NCI-H1105 treated with DMSO at 0.1 percent for 48 hours (cell line): ENCODE results near the gene TMBIM1.

Source experiments
- DNase-seq: peaks from one replicate; lab custom pipeline; 2025; lab: John Stamatoyannopoulos, UW

TMBIM1 gene

DNA sequence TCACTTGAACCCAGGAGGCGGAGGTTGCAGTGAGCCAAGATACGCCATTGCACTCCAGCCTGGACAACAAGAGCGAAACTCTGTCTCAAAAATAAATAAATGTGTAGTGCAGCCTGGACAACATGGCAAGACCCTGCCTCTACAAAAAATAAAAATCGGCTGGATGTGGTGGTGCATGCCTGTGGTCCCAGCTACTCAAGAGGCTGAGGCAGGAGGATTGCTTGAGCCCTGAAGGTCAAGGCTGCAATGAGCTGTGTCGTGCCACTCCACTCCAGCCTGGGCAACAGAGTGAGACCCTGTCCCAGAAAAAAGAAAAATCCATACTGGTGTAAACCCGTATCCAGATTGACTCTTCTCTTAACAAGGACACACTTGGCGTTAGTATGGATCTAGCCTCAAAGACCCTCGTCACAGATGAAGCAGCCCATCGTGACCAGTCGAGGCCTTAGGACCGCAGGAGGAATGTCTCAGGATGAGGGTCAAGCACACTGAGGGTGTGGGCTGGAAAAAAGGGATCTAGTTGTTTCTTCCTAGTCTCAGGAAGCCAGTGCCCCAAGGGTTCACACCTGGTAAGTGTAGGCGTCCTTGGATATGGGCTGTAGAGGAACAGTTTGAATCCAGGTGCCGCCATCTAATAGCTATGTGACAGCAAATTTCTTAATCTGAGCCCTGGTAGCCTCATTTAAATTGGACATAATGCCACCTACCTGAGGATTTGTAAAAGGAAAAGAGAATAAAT lies 35.5 kb downstream of the TMBIM1 start:
- no peak for DNase-seq

DNA sequence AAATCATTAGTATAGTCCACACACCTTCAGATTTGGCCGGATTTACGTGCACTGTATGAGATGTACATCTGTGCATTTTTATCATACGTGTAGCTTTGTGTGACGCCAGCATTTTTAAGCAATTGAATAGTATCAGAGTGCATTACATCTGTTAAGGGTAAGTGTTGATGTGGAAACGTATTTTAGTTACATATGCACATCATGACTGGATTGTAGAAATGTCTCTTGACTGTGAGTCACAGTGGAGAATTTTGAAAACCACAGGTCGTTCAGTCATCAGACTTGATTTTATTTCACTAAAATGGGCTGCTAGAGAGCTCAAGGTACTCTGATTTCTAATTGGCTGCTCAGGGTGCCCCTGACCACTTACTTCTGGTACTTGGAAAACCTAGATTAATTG lies 36.9 kb downstream of the TMBIM1 start:
- DNase-seq: no peak

DNA sequence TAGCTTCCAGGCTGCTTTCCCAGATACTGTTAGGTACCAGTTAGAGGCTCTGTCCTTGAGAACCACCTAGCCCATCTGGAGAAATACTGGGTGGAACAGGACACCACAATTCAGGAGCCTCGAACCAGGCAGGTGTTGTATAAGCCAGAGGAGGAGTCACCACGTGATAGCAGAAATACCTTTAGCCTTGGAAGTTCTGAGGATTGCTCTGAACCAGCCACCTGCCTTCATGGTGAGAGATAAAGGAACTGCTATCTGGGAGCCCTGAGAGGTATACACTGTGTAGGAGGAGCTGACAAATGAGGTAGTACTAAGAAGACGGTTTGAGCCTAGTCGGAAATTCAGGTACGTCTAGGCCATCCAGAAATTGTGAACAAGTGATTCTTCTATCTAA lies 39.1 kb downstream of the TMBIM1 start:
- DNase-seq: no peak

DNA sequence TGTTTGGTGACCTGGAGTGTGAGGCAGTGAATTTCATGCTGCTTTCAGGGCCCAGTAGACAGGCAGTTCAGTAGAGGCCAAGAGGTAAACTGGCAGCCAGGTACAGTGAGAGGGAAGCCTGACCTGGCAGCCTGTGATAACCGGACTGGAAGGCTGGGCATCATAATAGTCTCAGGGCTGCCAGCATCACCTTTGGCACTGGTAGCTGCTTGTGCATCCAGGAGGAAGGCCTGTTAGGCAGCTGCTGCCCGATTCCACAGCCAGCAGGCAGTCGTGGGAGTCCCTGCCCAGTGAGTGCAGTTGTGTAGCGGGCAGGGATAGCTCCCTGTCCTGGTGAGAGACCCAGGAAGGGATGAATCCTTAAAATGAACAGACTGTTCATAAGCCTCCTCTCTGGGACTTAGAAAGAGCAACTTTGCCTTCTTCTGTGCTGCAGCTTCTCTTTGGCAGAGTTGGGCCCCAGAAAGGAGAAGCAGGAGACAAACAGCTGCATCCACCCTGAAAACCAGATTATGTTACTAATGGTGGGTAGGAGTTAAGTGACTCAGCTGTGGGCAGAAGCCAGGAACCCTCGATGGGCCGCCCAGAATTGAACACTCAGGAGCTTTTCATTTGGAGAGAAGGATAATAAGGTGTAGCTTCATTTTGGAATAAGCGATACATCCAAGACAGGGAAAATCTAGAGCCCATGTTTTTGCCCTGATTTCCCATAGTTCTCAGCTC lies 39.6 kb downstream of the TMBIM1 start:
- DNase-seq: no peak

DNA sequence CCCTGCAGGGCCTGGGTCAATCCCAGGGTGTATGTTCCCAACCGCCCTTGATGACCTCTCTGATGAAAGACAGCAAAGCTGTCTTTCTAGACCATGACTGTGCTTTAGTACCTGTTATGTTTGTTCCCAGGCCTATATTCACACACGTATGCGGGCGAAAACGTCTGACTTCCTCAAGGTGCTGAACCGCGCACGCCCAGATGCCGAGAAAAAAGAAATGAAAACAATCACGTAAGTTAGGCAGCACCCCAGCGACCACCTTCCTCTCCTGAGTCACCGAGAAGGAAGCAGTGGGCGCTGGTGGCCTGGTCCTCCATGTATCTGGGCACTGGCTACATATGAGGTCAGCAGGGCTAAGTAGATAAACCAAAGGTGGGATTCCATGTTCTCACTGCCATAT lies 42.6 kb downstream of the TMBIM1 start:
- no peak for DNase-seq

DNA sequence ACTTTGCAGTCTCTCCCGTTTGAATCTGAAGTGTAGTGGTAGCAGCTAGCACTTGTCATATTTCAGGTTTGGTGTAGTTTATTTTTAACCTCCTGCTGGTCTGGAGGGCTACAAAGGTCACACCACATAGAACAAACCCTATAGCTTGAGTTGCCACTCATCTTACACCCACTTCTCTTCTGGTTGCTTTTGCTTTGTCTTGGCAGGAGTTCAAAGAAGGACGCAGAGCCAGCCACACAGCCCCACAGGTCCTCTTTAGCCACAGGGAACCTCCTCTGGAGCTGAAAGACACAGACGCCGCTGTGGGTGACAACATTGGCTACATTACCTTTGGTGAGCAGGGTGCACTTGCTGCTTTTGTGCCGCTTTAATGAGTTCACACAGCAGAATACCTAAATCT lies 47.1 kb downstream of the TMBIM1 start:
- no peak for DNase-seq

DNA sequence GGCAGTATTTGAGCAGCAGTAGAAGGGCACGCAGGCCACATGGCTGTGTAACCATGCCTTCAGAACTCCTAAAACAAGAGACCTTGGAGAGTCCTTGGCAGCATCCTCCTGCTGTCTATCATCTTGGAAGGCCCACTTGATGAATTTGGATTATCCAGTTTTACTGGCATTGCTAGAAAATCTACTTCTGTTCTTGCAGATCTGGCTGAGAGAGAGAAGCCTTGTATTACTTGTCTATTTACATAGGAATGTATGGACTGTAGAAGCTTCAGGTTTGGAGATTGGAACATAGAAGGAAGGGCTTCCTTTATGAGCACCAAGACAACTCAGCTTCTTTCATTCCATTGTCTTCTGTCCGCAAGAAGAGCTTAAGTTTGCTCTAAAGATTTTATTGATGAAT lies 47.6 kb downstream of the TMBIM1 start:
- DNase-seq: no peak

DNA sequence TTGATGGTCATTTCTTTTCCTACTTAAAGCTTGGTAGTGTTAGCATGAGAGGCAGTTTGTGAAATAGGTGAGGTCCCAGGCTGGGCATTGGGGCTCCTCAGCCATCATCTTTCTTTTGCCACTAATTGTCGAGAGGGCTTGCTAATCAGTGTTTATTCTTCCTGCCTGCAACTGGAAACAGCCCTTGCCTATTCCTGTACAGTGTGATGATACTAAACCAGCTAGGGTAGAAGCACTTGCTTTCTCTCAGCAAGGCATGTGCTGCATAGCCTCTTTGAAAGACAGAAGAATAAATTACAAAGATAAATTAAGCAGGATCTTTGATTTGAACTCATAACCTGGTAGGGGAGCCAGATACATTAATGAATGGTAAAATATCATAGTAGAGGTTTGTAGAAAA lies 48.1 kb downstream of the TMBIM1 start:
- DNase-seq: no peak

DNA sequence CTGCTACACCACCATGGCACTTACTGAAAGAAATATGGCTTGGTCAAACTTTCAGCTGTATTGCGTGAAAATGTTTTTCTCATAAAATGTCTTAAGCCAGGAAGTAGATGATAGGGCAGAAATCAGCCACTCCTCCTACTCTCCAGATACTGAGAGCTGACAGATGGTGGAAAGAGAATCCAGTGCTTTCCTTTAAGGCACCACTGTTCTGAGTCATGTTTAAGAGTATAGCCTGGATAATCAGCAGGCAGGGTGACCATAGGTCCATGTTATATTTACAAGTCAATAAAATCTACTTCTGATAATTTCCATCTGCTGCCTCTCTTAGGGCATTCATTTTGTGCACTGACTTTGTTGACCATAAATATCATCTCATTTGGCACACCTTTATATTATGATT lies 53.4 kb downstream of the TMBIM1 start:
- DNase-seq: no peak

DNA sequence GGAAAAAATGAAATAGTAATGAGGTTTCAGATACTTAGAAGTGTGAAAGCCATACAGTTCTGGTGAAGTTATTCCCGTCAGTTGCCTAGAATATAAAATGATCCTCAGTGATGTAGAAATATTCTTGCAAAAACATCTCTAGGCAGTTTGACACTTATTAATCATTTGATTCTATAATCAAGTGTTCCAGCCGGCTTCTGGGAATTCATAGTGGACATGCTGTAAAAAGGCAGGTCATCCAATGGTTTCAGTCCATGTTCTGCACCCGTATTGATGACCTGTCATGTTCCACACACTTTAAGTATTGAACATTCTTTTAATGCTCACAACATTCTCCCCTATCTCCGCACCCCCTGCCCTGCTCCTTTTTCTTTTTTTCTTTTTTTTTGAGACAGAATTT lies 55.5 kb downstream of the TMBIM1 start:
- DNase-seq: no peak

DNA sequence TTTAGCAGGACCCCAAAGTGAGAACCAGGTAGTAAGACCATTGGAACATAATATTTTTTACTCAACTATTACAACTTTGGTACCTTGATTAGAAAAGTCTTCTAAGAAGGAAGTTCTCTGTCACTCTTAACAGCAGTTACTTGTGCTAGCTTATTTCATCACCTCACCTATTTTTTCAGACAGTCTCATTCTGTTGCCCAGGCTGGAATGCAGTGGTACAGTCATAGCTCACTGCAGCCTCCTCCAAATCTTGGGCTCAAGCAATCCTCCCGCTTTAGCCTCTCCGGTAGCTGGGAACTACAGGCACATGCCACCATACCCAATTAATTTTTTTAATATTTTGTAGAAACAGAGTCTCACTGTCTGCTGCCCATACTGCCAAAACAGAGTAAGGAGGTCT lies 57.3 kb downstream of the TMBIM1 start:
- no peak for DNase-seq

DNA sequence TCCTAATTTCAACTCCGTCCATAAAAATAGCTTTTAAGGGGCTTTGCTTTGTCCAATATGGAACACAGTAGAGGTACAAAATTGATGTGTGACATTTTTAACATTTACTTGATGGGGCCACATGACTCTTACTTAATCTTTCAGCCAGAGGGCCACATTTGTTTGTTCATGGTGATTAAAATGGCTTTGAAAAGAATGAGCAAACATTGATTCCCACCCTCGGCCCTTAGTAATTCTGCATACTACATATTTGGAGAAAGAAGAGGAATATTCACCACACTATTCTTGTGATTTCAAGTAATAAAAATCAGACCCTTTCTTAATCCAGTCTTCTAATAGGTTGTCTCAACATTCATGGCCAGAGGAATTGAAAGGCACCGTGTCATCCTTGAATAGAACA lies 57.8 kb downstream of the TMBIM1 start:
- no peak for DNase-seq

DNA sequence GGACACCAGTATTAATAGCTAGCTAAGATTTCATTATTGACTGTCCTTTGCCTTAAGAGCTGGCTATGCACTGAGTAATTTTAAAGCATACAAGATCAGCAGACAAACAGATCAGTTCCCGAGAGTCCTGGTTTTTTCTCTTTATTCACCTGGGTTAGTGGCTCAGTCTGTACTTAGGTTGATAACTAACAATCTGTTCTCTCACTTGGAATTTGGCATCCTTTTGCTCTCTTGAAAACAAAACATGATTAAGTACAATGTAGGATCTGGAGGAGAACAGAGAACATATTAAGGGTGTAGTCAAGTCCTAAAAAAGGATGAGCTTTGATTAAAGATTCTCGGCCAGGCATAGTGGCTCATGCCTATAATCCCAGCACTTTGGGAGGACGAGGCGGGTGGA lies 58.8 kb downstream of the TMBIM1 start:
- no peak for DNase-seq

DNA sequence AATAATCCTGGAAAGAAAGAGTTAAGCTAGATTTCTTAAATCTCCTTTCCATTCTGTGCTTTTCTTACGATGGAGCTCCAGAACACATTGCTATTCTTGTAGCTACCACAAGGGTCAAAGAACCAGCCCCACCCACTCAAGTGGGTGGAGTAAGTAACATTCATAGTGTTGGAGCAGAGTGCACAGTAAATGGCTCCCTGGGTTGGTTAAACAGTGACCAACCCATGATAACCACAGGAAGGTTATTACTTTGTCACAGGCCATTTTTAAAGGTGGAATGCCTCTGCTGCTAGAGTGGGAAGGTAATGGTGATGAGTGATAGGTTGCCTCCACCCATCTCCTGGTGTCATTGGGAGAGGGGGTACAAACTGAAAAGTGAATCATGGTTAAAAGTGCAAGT lies 61.4 kb downstream of the TMBIM1 start:
- DNase-seq: no peak

DNA sequence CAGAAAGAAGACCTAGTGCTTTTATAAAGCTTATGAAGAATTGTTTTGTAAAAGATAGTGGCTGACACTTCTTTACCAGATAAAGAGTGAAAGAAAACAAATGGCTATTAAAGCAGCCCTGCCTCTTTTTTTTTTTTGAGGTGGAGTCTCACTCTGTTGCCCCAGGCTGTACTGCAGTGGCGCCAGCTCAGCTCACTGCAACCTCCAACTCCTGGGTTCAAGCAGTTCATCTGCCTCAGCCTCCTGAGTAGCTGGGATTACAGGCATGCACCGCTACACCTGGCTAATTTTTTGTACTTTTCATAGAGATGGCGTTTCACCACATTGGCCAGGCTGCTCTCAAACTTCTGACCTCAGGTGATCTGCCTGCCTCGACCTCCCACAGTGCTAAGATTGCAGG lies 62.5 kb downstream of the TMBIM1 start:
- DNase-seq: no peak

DNA sequence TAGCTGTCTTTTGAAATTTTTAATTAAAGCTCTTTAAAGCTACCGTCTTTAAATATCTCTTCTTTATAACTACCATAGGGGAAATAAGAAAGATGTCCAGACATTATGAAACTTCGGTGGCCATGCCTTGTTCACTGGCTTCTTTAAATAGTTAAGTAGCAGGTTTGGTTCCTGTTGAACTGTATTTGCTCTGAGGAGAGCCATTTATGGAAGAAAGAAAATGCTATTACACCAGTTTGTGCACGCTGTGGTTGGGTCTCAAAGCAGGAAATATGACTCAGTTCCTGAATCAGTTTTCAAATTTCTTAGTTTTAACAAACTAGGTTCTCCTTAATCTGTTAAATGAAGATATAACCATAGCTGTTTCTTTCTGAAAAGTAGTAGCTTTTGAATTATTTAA lies 63.1 kb downstream of the TMBIM1 start:
- DNase-seq: no peak

DNA sequence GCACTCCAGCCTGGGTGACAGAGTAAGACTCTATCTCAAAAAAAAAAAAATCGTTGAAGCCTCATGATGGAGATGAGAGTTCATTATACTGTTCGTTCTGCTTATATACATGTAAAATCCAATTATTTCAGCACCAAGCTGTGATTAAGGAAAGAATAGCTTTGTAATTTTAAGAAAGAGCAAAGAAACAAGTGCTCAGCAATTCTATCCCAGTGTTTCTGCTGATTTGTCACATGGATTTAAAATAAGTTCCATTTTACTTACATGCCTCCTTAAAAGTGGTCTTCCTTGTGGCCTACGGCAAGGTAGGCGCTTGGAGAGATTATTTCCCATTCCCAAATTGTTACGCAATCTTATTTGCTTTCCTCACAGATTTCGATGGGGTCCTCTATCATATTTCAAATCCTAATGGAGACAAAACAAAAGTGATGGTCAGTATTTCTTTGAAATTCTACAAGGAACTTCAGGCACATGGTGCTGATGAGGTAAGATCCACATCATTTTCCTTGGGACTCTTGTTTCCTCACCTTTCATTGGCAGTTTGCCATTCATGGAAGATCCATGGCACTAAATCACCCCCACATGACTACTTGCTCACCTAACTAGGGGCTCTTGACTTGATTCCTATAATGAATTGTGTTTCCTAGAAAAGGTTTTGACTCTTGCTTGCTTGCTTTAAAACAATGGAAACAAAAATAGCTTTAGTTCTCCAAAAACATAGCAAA lies 63.8 kb downstream of the TMBIM1 start:
- DNase-seq: no peak

DNA sequence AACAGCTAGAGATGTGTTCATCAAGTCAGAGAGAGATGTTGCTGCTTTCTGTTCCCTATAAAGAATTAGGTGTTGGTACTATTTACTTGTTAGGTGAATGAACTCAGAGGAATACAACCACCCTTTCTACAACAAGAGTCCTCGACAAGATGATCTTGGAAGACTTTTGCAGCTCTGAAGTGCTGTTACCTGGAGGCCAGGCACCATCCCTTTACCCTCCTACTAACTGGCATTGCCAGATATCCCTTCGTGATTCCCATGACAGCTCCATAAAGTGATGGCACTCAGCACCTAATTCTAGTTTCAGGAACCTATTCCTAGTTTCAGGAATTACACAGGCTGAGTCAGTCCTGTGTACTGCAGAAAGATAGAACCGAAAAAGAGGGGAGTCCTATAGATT lies 65.4 kb downstream of the TMBIM1 start:
- DNase-seq: no peak
